Panc1 (cell line): ENCODE measurements around the gene TMEM151B. TPM values are rescaled to one million over a fixed set of nuclear protein-coding genes. Genes with fewer than 3 reads are reported as not detected.

Experiments
- ATAC-seq: fragments of 200-7000 bp; cut with Tn5 transposase; 2 replicates; pipeline ENCODE4 v1.9.1; 2020; ENCODE audit warnings: mild to moderate bottlenecking, moderate library complexity
- BruUV-seq: library from RNA; stranded (reverse); fragments of 400-500 nt; replicated peaks from 2 replicates; lab custom pipeline; 2021; lab: Mats Ljungman, UMichigan
- CTCF ChIA-PET: fragments of 300-600 bp; sonication (Branson Sonifier 250); formaldehyde crosslinking; loops from one replicate; lab custom pipeline; 2022; ENCODE audit warnings: antibody characterized with exemption; lab: Charles Lee
- POLR2A ChIA-PET: fragments of 300-600 bp; sonication (Branson Sonifier 250); formaldehyde crosslinking; loops from one replicate; lab custom pipeline; 2022; ENCODE audit warnings: antibody characterized with exemption; lab: Charles Lee
- DNase-seq: peaks from one replicate; pipeline ENCODE4 v3.0.0-alpha.2; 2010; ENCODE audit warnings: low read depth, low spot score
- H3K27ac ChIP-seq: 2 replicates; pipeline ENCODE4 v1.5.1; 2011; ENCODE audit warnings: mild to moderate bottlenecking, low read length, inconsistent platforms
- H3K27me3 ChIP-seq: fragments of 200-500 bp; sonication (Bioruptor generic); 2 replicates; pipeline ENCODE4 v1.6.0; 2014; ENCODE audit warnings: low read length, inconsistent platforms; ENCODE audit not compliant: control insufficient read depth, insufficient read depth
- H3K36me3 ChIP-seq: fragments of 200-500 bp; sonication (Bioruptor generic); 2 replicates; pipeline ENCODE4 v1.5.1; 2014; ENCODE audit warnings: inconsistent platforms, mild to moderate bottlenecking, low read length, moderate library complexity; ENCODE audit not compliant: control insufficient read depth, insufficient read depth
- H3K4me1 ChIP-seq: 2 replicates; pipeline ENCODE4 v1.5.1; 2011; ENCODE audit warnings: inconsistent platforms, mild to moderate bottlenecking, low read length, moderate library complexity; ENCODE audit not compliant: control insufficient read depth, insufficient read depth
- H3K4me3 ChIP-seq, 2 experiments: 2 replicates each; pipeline ENCODE4 v1.5.1; 2011 to 2012; ENCODE audit warnings: low read depth in 2 of 2, low read length in 2 of 2, mild to moderate bottlenecking in 2 of 2, inconsistent platforms in 1 of 2, moderate library complexity in 1 of 2
- H3K9me3 ChIP-seq: fragments of 200-500 bp; sonication (Bioruptor generic); 2 replicates; pipeline ENCODE4 v1.5.1; 2014; ENCODE audit warnings: low read depth, mild to moderate bottlenecking, inconsistent platforms, low read length, moderate library complexity; ENCODE audit not compliant: control insufficient read depth, insufficient read depth
- CTCF ChIP-seq: fragments of 450-650 bp; IDR thresholded peaks from 2 replicates; pipeline ENCODE4 v1.5.1; 2017; ENCODE audit warnings: mild to moderate bottlenecking
- POLR2AphosphoS5 ChIP-seq: IDR thresholded peaks from 2 replicates; pipeline ENCODE4 v1.6.1; 2012; ENCODE audit warnings: mild to moderate bottlenecking, low read depth, low read length, moderate library complexity
- REST ChIP-seq, 2 experiments: IDR thresholded peaks; 2 replicates each; pipeline ENCODE4 v1.6.1; 2011 to 2012; ENCODE audit warnings: low read depth in 2 of 2, control low read depth in 1 of 2, low read length in 1 of 2, mild to moderate bottlenecking in 1 of 2, moderate library complexity in 1 of 2; ENCODE audit not compliant: insufficient read depth in 1 of 2
- SIN3A ChIP-seq: IDR thresholded peaks from 2 replicates; pipeline ENCODE4 v1.6.1; 2012; ENCODE audit warnings: low read depth, mild to moderate bottlenecking, low read length, moderate library complexity, borderline replicate concordance; ENCODE audit not compliant: insufficient read depth
- TCF7L2 ChIP-seq: IDR thresholded peaks from 2 replicates; pipeline ENCODE4 v1.6.1; 2011; ENCODE audit warnings: mild to moderate bottlenecking, low read depth, low read length, inconsistent platforms
- in situ Hi-C: cut with HindIII; loops from 2 replicates; pipeline ENCODE4 v1.10.0; 2016; ENCODE audit warnings: low sequenced_read_pairs, low pct_unique_long_range_greater_than_20kb
- intact Hi-C: fragments of 100-400 bp; cut with micrococcal nuclease; formaldehyde crosslinking; loops from one replicate; pipeline ENCODE4 v1.10.0; 2022; ENCODE audit not compliant: unreplicated experiment
- total RNA-seq: library from RNA; stranded (reverse); gene quantifications from one replicate; pipeline ENCODE4 v1.2.1, GENCODE V29; 2021; ENCODE audit not compliant: unreplicated experiment

Gene TMEM151B
- total RNA-seq, 1 experiment from 2014 or later, result 0.18 TPM

GRCh38 chr6:44250067-44250717, 20.1 kb upstream of the TMEM151B start:
- H3K27ac ChIP-seq, result peak overlapping the region; percentile 68
- in situ Hi-C loops (no loop called here), intact Hi-C loops (loop anchor here (10.0 kb wide), 1 partner anchor 155 kb away; no protein-coding TSS in a partner anchor)
- no peak for DNase-seq
- no peak for ATAC-seq
- no peaks in the 10 kb centered on the region for H3K27me3 ChIP-seq
- ChIA-PET POLR2A (no interaction called here), CTCF (no interaction called here)
- peak overlapping the region; percentile 99 to 100 for H3K4me3 ChIP-seq
- no peaks in the 10 kb centered on the region for H3K9me3 ChIP-seq
- peaks cover 63% of the 10 kb centered on the region for H3K36me3 ChIP-seq
- BruUV-seq, result TSS peak; percentile 67
- peaks cover 52% of the 10 kb centered on the region for H3K4me1 ChIP-seq
- TF ChIP-seq TCF7L2 (no peak), CTCF (no peak), SIN3A (no peak), POLR2AphosphoS5 (no peak), REST (IDR thresholded peaks at IDR 0.05; ENCODE audit: insufficient read depth in 1 of 2, low read depth in 2 of 2, low read length in 1 of 2) (no peak)

GRCh38 chr6:44250718-44251123, 19.5 kb upstream of the TMEM151B start:
- H3K9me3 ChIP-seq, result no peaks in the 10 kb centered on the region
- TF ChIP-seq TCF7L2 (no peak), CTCF (no peak), REST (IDR thresholded peaks at IDR 0.05; ENCODE audit: insufficient read depth in 1 of 2, low read depth in 2 of 2, low read length in 1 of 2) (no peak), SIN3A (no peak), POLR2AphosphoS5 (peak; percentile 52)
- H3K27ac ChIP-seq, result peak overlapping the region; percentile 68
- no TSS peak for BruUV-seq
- DNase-seq (no peak), ATAC-seq (no peak)
- ChIA-PET CTCF (no interaction called here), POLR2A (no interaction called here)
- H3K36me3 ChIP-seq, result peaks cover 63% of the 10 kb centered on the region
- H3K27me3 ChIP-seq, result no peaks in the 10 kb centered on the region
- H3K4me1 ChIP-seq, result peaks cover 53% of the 10 kb centered on the region
- in situ Hi-C loops, result no loop called here
- intact Hi-C loops, result loop anchor here (10.0 kb wide), 1 partner anchor 156 kb away; no protein-coding TSS in a partner anchor
- peak overlapping the region in 1 of 2 experiments; percentile 3; a peak in 2 of 4 replicates for H3K4me3 ChIP-seq
